ENCODE measurements around the gene PKP3. TPM values are rescaled to one million over a fixed set of nuclear protein-coding genes. Genes with fewer than 3 reads are reported as not detected.

Gene PKP3
- total and polyA plus RNA-seq, 8 donors: 11.0 to 48.6 (median 13.9) TPM

- DNase-seq (peak in 2 of 4 donors; percentile 40 to 68), ATAC-seq (no peak)
- no peak overlapping the region for H3K27ac ChIP-seq
- no peaks in the 10 kb centered on the region for H3K9me3 ChIP-seq
- intact Hi-C loops (cut with DNase I): no loop called here
- no peak overlapping the region for H3K4me3 ChIP-seq
- peaks cover 0 to 6% of the 10 kb centered on the region in 2 donors for H3K4me1 ChIP-seq
- no peaks in the 10 kb centered on the region for H3K36me3 ChIP-seq
- TF ChIP-seq, protein P1, sequence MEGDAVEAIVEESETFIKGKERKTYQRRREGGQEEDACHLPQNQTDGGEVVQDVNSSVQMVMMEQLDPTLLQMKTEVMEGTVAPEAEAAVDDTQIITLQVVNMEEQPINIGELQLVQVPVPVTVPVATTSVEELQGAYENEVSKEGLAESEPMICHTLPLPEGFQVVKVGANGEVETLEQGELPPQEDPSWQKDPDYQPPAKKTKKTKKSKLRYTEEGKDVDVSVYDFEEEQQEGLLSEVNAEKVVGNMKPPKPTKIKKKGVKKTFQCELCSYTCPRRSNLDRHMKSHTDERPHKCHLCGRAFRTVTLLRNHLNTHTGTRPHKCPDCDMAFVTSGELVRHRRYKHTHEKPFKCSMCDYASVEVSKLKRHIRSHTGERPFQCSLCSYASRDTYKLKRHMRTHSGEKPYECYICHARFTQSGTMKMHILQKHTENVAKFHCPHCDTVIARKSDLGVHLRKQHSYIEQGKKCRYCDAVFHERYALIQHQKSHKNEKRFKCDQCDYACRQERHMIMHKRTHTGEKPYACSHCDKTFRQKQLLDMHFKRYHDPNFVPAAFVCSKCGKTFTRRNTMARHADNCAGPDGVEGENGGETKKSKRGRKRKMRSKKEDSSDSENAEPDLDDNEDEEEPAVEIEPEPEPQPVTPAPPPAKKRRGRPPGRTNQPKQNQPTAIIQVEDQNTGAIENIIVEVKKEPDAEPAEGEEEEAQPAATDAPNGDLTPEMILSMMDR (IDR thresholded peaks at IDR 0.05): no peak
- H3K27me3 ChIP-seq: peaks cover 17 to 62% of the 10 kb centered on the region in 2 donors
Observed at GRCh38 chr11:370070-370941, 23.7 kb upstream of the PKP3 start.

GRCh38 chr11:371051-371450 is 23.0 kb upstream of the PKP3 start:
- Histone ChIP-seq H3K4me3 (no peak overlapping the region), H3K36me3 (no peaks in the 10 kb centered on the region), H3K4me1 (peaks cover 0 to 6% of the 10 kb centered on the region in 2 donors), H3K27me3 (peaks cover 17 to 55% of the 10 kb centered on the region in 2 donors), H3K27ac (no peak overlapping the region), H3K9me3 (no peaks in the 10 kb centered on the region)
- ATAC-seq: no peak
- DNase-seq: peak in 1 of 4 donors; percentile 47
- intact Hi-C loops (cut with DNase I): no loop called here
- TF ChIP-seq, protein P1 (IDR thresholded peaks at IDR 0.05): no peak

- DNase-seq (peak in 1 of 4 donors; percentile 72), ATAC-seq (no peak)
- no peaks in the 10 kb centered on the region for H3K9me3 ChIP-seq
- H3K4me1 ChIP-seq: peaks cover 0 to 6% of the 10 kb centered on the region in 2 donors
- intact Hi-C loops (cut with DNase I): no loop called here
- TF ChIP-seq, protein P1 (IDR thresholded peaks at IDR 0.05): no peak
- no peaks in the 10 kb centered on the region for H3K36me3 ChIP-seq
- no peak overlapping the region for H3K4me3 ChIP-seq
- peaks cover 17 to 46% of the 10 kb centered on the region in 2 donors for H3K27me3 ChIP-seq
- H3K27ac ChIP-seq: no peak overlapping the region
Observed at GRCh38 chr11:371716-372590, 22.1 kb upstream of the PKP3 start.

GRCh38 chr11:372809-373715 is 20.9 kb upstream of the PKP3 start:
- no peaks in the 10 kb centered on the region for H3K9me3 ChIP-seq
- peaks cover 0 to 6% of the 10 kb centered on the region in 2 donors for H3K4me1 ChIP-seq
- H3K4me3 ChIP-seq: no peak overlapping the region
- intact Hi-C loops (cut with DNase I): no loop called here
- H3K36me3 ChIP-seq: no peaks in the 10 kb centered on the region
- H3K27me3 ChIP-seq: peaks cover 8 to 35% of the 10 kb centered on the region in 2 donors
- TF ChIP-seq, protein P1 (IDR thresholded peaks at IDR 0.05): no peak
- ATAC-seq (no peak), DNase-seq (peak in 1 of 4 donors; percentile 71)
- no peak overlapping the region for H3K27ac ChIP-seq
